Gastrocnemius medialis (tissue), 4 donors: ENCODE data around the gene ITGB1.
"Not testable (repeated sequence)": the region's sequence is repeated elsewhere in the genome, so short reads cannot be mapped to it uniquely, and the experiment has no call there.

Experiments
- CTCF ChIP-seq, 5 experiments: fragments of 450-650 bp in 3 of 5; fragments of 200-600 bp in 2 of 5; sonication (generic) in 2 of 5; IDR thresholded peaks in 4 of 5; conservative IDR thresholded peaks in 1 of 5; 1 replicate in 4 of 5; 2 replicates in 1 of 5; pipeline ENCODE4 v1.5.1; 2016 to 2019; ENCODE audit warnings: antibody characterized with exemption in 5 of 5, mild to moderate bottlenecking in 3 of 5, moderate library complexity in 3 of 5
- POLR2A ChIP-seq, 2 donors: fragments of 450-650 bp; IDR thresholded peaks; one replicate each; pipeline ENCODE4 v1.6.1; 2017; ENCODE audit warnings: antibody characterized with exemption in 2 of 2, mild to moderate bottlenecking in 2 of 2, moderate library complexity in 2 of 2

DNA sequence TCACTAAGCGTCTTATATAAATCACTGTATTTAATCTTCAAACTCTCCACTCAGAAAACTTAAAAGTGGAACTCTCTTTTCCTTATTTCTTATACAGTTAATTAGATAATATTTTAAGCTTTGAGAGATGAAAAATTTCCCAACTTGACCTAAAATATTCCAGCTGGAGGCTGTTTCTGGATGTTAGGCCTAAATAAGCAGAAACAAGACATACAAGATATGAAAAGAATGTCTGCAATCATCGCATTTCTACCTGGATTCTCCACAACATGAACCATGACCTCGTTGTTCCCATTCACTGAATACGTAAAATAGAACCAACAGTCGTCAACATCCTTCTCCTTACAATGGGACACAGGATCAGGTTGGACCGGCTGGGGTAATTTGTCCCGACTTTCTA, 48.1 kb downstream of the ITGB1 start:
- not testable (repeated sequence) for TF ChIP-seq POLR2A (IDR thresholded peaks at IDR 0.05); CTCF (IDR thresholded peaks at IDR 0.05 in 4 of 5, conservative IDR thresholded peaks at IDR 0.05 in 1 of 5)
